ENCODE results near the gene NUP188. TPM values are rescaled to one million over a fixed set of nuclear protein-coding genes. Genes with fewer than 3 reads are reported as not detected.
A peak's percentile ranks its signal among the peaks of the same experiment; 100 is the strongest.

Gene NUP188
- total and polyA plus RNA-seq, 10 of the 15 experiments (the other 5 are each of a cell fraction or from before 2014, with no cell fraction given), result 1.4 to 73.7 (median 48.9) TPM

DNA sequence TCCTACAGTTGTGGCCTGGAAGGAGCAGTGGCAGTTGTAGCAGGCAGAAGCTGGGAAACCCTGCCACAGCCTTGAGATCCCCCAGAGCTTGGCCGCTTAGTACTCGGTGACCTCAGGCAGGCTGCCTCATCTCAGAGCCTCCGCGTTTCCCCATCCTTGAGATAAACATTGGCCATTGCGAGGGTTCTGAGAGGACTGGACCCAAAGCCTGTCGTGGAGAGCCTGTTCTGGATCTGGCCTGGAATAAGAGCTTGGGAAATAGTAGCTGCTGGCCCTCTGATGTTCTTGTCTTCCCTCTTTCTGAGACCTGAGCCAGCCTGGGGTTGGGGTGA, 90.2 kb downstream of the NUP188 start:
- no TSS peak for BruUV-seq (replicated peaks)
- intact Hi-C loops (cut with micrococcal nuclease; ENCODE audit: unreplicated experiment), result no loop called here

More for the DNA sequence above, 90.2 kb downstream of the NUP188 start:
- H3K79me2 ChIP-seq (ENCODE audit: control insufficient read depth, insufficient read depth, low read length), result peaks cover 19% of the 10 kb centered on the region
- TF ChIP-seq ZNF274 (IDR thresholded peaks at IDR 0.05; ENCODE audit: insufficient read depth, insufficient read length) (no peak), NRF1 (conservative IDR thresholded peaks at IDR 0.05; ENCODE audit: low read depth, low read length) (no peak), SIN3A (IDR thresholded peaks at IDR 0.05; ENCODE audit: low read depth, low read length) (no peak), ATF7 (IDR thresholded peaks at IDR 0.05; ENCODE audit: low read depth) (no peak), RBBP5 (conservative IDR thresholded peaks at IDR 0.05) (no peak), WRNIP1 (IDR thresholded peaks at IDR 0.05; ENCODE audit: borderline replicate concordance, low read depth, low read length) (no peak), RUNX3 (IDR thresholded peaks at IDR 0.05; ENCODE audit: low read length) (no peak), NBN (IDR thresholded peaks at IDR 0.05) (no peak), YY1 (IDR thresholded peaks at IDR 0.05; ENCODE audit: low read depth, low read length) (no peak), SMARCA5 (IDR thresholded peaks at IDR 0.05) (no peak), NR2C2 (IDR thresholded peaks at IDR 0.05; ENCODE audit: borderline replicate concordance, control insufficient read depth, insufficient read length, low read depth) (no peak), BCL11A (IDR thresholded peaks at IDR 0.05; ENCODE audit: low read depth, low read length) (no peak), CHD2 (IDR thresholded peaks at IDR 0.05; ENCODE audit: borderline replicate concordance, low read depth, low read length) (no peak), CBFB (IDR thresholded peaks at IDR 0.05; ENCODE audit: low read depth) (no peak), CBX3 (IDR thresholded peaks at IDR 0.05; ENCODE audit: borderline replicate concordance, low read depth) (no peak)
- TF ChIP-seq, protein P1, sequence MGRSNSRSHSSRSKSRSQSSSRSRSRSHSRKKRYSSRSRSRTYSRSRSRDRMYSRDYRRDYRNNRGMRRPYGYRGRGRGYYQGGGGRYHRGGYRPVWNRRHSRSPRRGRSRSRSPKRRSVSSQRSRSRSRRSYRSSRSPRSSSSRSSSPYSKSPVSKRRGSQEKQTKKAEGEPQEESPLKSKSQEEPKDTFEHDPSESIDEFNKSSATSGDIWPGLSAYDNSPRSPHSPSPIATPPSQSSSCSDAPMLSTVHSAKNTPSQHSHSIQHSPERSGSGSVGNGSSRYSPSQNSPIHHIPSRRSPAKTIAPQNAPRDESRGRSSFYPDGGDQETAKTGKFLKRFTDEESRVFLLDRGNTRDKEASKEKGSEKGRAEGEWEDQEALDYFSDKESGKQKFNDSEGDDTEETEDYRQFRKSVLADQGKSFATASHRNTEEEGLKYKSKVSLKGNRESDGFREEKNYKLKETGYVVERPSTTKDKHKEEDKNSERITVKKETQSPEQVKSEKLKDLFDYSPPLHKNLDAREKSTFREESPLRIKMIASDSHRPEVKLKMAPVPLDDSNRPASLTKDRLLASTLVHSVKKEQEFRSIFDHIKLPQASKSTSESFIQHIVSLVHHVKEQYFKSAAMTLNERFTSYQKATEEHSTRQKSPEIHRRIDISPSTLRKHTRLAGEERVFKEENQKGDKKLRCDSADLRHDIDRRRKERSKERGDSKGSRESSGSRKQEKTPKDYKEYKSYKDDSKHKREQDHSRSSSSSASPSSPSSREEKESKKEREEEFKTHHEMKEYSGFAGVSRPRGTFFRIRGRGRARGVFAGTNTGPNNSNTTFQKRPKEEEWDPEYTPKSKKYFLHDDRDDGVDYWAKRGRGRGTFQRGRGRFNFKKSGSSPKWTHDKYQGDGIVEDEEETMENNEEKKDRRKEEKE (IDR thresholded peaks at IDR 0.05), result no peak
- TF ChIP-seq, protein P2, sequence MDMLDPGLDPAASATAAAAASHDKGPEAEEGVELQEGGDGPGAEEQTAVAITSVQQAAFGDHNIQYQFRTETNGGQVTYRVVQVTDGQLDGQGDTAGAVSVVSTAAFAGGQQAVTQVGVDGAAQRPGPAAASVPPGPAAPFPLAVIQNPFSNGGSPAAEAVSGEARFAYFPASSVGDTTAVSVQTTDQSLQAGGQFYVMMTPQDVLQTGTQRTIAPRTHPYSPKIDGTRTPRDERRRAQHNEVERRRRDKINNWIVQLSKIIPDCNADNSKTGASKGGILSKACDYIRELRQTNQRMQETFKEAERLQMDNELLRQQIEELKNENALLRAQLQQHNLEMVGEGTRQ (IDR thresholded peaks at IDR 0.05; ENCODE audit: borderline replicate concordance, low read depth, low read length), result no peak
- H3K4me3 ChIP-seq, result peak overlapping the region; percentile 83
- ChIA-PET RAD21 (ENCODE audit: unreplicated experiment) (no interaction called here), POLR2A (interaction anchor here (0.9 kb wide), 1 partner anchor 13 kb away, joined by 6 read pairs; no protein-coding TSS in a partner anchor), SMC1A (ENCODE audit: uncharacterized antibody, unreplicated experiment) (interaction anchor here (1.3 kb wide), 1 partner anchor 9 kb away, joined by 3 read pairs; no protein-coding TSS in a partner anchor), CTCF (interaction anchor here (0.7 to 1.8 kb wide), 5 partner anchors 8 to 587 kb away, joined by 3 to 5 read pairs (median 4); no protein-coding TSS in a partner anchor)
- 93% methylated on average over 6 of the region's 6 CpGs for WGBS (ENCODE audit: insufficient coverage, insufficient replicate concordance, low lambda C conversion rate, missing lambda C conversion rate)
- ATAC-seq, result no peak
- no peak overlapping the region for H2AFZ ChIP-seq (ENCODE audit: control insufficient read depth, low read depth, low read length)
- H3K4me2 ChIP-seq (ENCODE audit: control insufficient read depth, insufficient read depth), result peak overlapping the region; percentile 93
- FAIRE-seq, result no peak
- no peaks in the 10 kb centered on the region for H4K20me1 ChIP-seq (ENCODE audit: control insufficient read depth, insufficient read depth)
- in situ Hi-C loops (cut with MboI), result no loop called here
- H3K4me1 ChIP-seq (ENCODE audit: control insufficient read depth, insufficient read depth, low read length), result peaks cover 17% of the 10 kb centered on the region
- DNase-seq (ENCODE audit: low read depth, low spot score), result no peak
- H3K27me3 ChIP-seq (replicated peaks in 1 of 2; ENCODE audit: control insufficient read depth in 2 of 2, insufficient read depth in 2 of 2, low read length in 1 of 2), result no peaks in the 10 kb centered on the region
- H3K36me3 ChIP-seq (ENCODE audit: control insufficient read depth in 2 of 2, insufficient read depth in 2 of 2, low read length in 1 of 2), result peaks cover 0 to 9% of the 10 kb centered on the region in 2 experiments; a peak in 3 of 4 replicates
- no peaks in the 10 kb centered on the region for H3K9me3 ChIP-seq (replicated peaks; ENCODE audit: control insufficient read depth, insufficient read depth, low read length)
- H3K27ac ChIP-seq (ENCODE audit: control insufficient read depth, insufficient read depth), result no peak overlapping the region
- H3K9ac ChIP-seq (ENCODE audit: control insufficient read depth, insufficient read depth, low read length), result peak overlapping the region; percentile 69

Data from GM12878 (cell line).